Neural cell (in vitro differentiated cells): ENCODE data around the gene ARHGAP42.

Experiments used
- EP300 ChIP-seq: fragments of 450-650 bp; conservative IDR thresholded peaks from 2 replicates; pipeline ENCODE4 v1.6.1; 2014; ENCODE audit warnings: antibody characterized with exemption, mild to moderate bottlenecking, moderate library complexity; ENCODE audit not compliant: poor library complexity, severe bottlenecking
- EZH2 ChIP-seq: fragments of 200-600, 300-800 bp; shearing (Covaris generic), sonication (generic); IDR thresholded peaks from 2 replicates; pipeline ENCODE4 v1.6.1; 2014; ENCODE audit warnings: antibody characterized with exemption, low read length, borderline replicate concordance, mild to moderate bottlenecking; ENCODE audit not compliant: insufficient read depth, poor library complexity, severe bottlenecking
- POLR2AphosphoS5 ChIP-seq: IDR thresholded peaks from 2 replicates; pipeline ENCODE4 v1.6.1; 2012
- RAD21 ChIP-seq: fragments of 450-650 bp; conservative IDR thresholded peaks from 2 replicates; pipeline ENCODE4 v1.6.1; 2014; ENCODE audit warnings: antibody characterized with exemption, mild to moderate bottlenecking, moderate library complexity
- REST ChIP-seq: IDR thresholded peaks from 2 replicates; pipeline ENCODE4 v1.6.1; 2012; ENCODE audit warnings: borderline replicate concordance
- TAF1 ChIP-seq: IDR thresholded peaks from 2 replicates; pipeline ENCODE4 v1.6.1; 2012; ENCODE audit warnings: low read depth
- TF ChIP-seq, protein P1 (sequence below): fragments of 450-650 bp; IDR thresholded peaks from 2 replicates; pipeline ENCODE4 v1.5.1; 2014; ENCODE audit warnings: antibody characterized with exemption, mild to moderate bottlenecking, moderate library complexity; ENCODE audit not compliant: poor library complexity, severe bottlenecking

GRCh38 chr11:100863080-100863581, 176.0 kb downstream of the ARHGAP42 start:
- TF ChIP-seq, protein P1, sequence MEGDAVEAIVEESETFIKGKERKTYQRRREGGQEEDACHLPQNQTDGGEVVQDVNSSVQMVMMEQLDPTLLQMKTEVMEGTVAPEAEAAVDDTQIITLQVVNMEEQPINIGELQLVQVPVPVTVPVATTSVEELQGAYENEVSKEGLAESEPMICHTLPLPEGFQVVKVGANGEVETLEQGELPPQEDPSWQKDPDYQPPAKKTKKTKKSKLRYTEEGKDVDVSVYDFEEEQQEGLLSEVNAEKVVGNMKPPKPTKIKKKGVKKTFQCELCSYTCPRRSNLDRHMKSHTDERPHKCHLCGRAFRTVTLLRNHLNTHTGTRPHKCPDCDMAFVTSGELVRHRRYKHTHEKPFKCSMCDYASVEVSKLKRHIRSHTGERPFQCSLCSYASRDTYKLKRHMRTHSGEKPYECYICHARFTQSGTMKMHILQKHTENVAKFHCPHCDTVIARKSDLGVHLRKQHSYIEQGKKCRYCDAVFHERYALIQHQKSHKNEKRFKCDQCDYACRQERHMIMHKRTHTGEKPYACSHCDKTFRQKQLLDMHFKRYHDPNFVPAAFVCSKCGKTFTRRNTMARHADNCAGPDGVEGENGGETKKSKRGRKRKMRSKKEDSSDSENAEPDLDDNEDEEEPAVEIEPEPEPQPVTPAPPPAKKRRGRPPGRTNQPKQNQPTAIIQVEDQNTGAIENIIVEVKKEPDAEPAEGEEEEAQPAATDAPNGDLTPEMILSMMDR: no peak
- no peak for TF ChIP-seq EZH2
- no peak for TF ChIP-seq EP300
- no peak for TF ChIP-seq TAF1
- no peak for TF ChIP-seq REST
- no peak for TF ChIP-seq RAD21
- TF ChIP-seq POLR2AphosphoS5: no peak
